GM23248 (cell line): ENCODE results near the gene BSCL2. TPM values are rescaled to one million over a fixed set of nuclear protein-coding genes. Genes with fewer than 3 reads are reported as not detected.
"Not testable (repeated sequence)": the region's sequence is repeated elsewhere in the genome, so short reads cannot be mapped to it uniquely, and the experiment has no call there.

ENCODE experiments used
- DNase-seq: peaks from one replicate; pipeline ENCODE4 v3.0.0-alpha.2; 2015
- H2AFZ ChIP-seq: fragments of 200-600 bp; sonication (generic); 2 replicates; pipeline ENCODE4 v1.6.1; 2016; ENCODE audit warnings: antibody characterized with exemption
- H3F3A ChIP-seq: fragments of 200-600 bp; sonication (generic); 2 replicates; pipeline ENCODE4 v1.6.1; 2016; ENCODE audit warnings: mild to moderate bottlenecking, antibody characterized with exemption, mixed run types; ENCODE audit not compliant: insufficient read depth
- H3K27ac ChIP-seq: fragments of 200-600 bp; sonication (generic); 2 replicates; pipeline ENCODE4 v1.5.1; 2016; ENCODE audit warnings: mild to moderate bottlenecking
- H3K27me3 ChIP-seq: fragments of 200-600 bp; sonication (generic); replicated peaks from 2 replicates; pipeline ENCODE4 v1.6.1; 2016; ENCODE audit warnings: mild to moderate bottlenecking; ENCODE audit not compliant: insufficient read depth
- H3K36me3 ChIP-seq: fragments of 200-600 bp; sonication (generic); 2 replicates; pipeline ENCODE4 v1.6.1; 2016; ENCODE audit warnings: low read depth, mild to moderate bottlenecking
- H3K4me1 ChIP-seq: fragments of 200-600 bp; sonication (generic); 2 replicates; pipeline ENCODE4 v1.6.1; 2016; ENCODE audit warnings: mild to moderate bottlenecking; ENCODE audit not compliant: insufficient read depth
- H3K4me2 ChIP-seq: fragments of 200-600 bp; sonication (generic); one replicate; pipeline ENCODE4 v1.6.1; 2016; ENCODE audit warnings: mild to moderate bottlenecking; ENCODE audit not compliant: unreplicated experiment
- H3K4me3 ChIP-seq: fragments of 200-600 bp; sonication (generic); 2 replicates; pipeline ENCODE4 v1.5.1; 2016; ENCODE audit warnings: mild to moderate bottlenecking
- H3K79me2 ChIP-seq: fragments of 200-600 bp; sonication (generic); 2 replicates; pipeline ENCODE4 v1.6.1; 2016; ENCODE audit warnings: mild to moderate bottlenecking; ENCODE audit not compliant: insufficient read depth
- H3K9ac ChIP-seq: fragments of 200-600 bp; sonication (generic); 2 replicates; pipeline ENCODE4 v1.6.1; 2016; ENCODE audit warnings: mild to moderate bottlenecking
- H3K9me2 ChIP-seq: fragments of 200-600 bp; sonication (generic); 2 replicates; pipeline ENCODE4 v1.6.1; 2016; ENCODE audit warnings: mixed run types, mild to moderate bottlenecking, moderate library complexity; ENCODE audit not compliant: insufficient read depth
- H3K9me3 ChIP-seq: fragments of 200-600 bp; sonication (generic); one replicate; pipeline ENCODE4 v1.6.1; 2017; ENCODE audit warnings: low read depth
- H4K20me1 ChIP-seq: fragments of 200-600 bp; sonication (generic); 2 replicates; pipeline ENCODE4 v1.6.0; 2016; ENCODE audit not compliant: insufficient read depth
- EZH2 ChIP-seq: fragments of 200-600 bp; sonication (generic); IDR thresholded peaks from 2 replicates; pipeline ENCODE4 v1.6.1; 2018; ENCODE audit warnings: antibody characterized with exemption, mild to moderate bottlenecking; ENCODE audit not compliant: insufficient read depth, poor library complexity, severe bottlenecking
- EZH2phosphoT487 ChIP-seq: fragments of 200-600 bp; sonication (generic); IDR thresholded peaks from 2 replicates; pipeline ENCODE4 v1.6.1; 2018; ENCODE audit warnings: antibody characterized with exemption, moderate library complexity, mild to moderate bottlenecking, low read depth; ENCODE audit not compliant: insufficient read depth
- WGBS, 2 experiments: methylation state at CpG; one replicate each; pipeline ENCODE4 v1.1.6; 2015 to 2017; ENCODE audit warnings: low lambda C conversion rate in 2 of 2, low coverage in 1 of 2; ENCODE audit errors: missing lambda C conversion rate in 2 of 2; 5-methylcytosine and 5-hydroxymethylcytosine counted together
- in situ Hi-C: fragments of 300-500 bp; cut with MboI; formaldehyde crosslinking; loops from 2 replicates; pipeline ENCODE4 v1.15.0; 2020
- polyA plus RNA-seq: library from polyadenylated mRNA; unstranded; fragments of >200 nt; fragmentation: Nextera tagmentation; extraction: Ambion mirVana; gene quantifications from 2 replicates; pipeline ENCODE4 v1.2.1, GENCODE V29; 2016
- total RNA-seq: library from RNA; depleted of rRNA; stranded (reverse); fragments of >200 nt; shearing (Covaris generic); gene quantifications from 2 replicates; pipeline ENCODE4 v1.2.3, GENCODE V29; 2014

BSCL2 gene
- total and polyA plus RNA-seq, 2 experiments from 2014 or later = 51.0 to 74.5 TPM

DNA sequence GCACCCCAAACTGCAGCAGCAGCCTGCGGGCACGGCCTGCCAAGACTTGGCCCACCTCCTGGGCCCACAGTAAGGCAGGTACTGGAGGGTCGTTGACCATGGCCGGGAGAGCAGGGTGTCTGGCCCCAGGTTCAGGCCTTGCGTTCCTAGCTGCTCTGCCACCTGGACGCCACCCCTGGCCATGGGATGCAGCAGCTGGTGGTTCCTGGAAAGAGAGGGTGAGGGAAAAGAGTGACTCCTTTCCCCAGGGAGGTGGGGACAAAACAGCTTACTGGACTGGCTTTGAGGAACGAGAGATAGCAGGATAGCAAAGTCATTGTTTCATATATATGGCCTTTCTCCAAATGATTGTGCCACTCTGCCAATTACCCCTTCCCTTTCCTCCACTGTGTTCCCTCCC is 1.8 kb downstream of the BSCL2 start:
- no peaks in the 10 kb centered on the region for H3K9me2 ChIP-seq
- no peaks in the 10 kb centered on the region for H3K27me3 ChIP-seq
- H3K27ac ChIP-seq = peak overlapping the region; percentile 87
- H3K4me2 ChIP-seq = peak overlapping the region; percentile 95
- in situ Hi-C loops = no loop called here
- H3K9me3 ChIP-seq = no peaks in the 10 kb centered on the region
- peaks cover 7% of the 10 kb centered on the region; the same call in 1 of the 2 replicates for H3K36me3 ChIP-seq
- peak overlapping the region; percentile 70 for H2AFZ ChIP-seq
- WGBS, 2 experiments = 36 to 61% methylated on average over 7 of the region's 7 CpGs
- no peak for TF ChIP-seq EZH2
- no peak for TF ChIP-seq EZH2phosphoT487
- peak overlapping the region; percentile 89 for H3K9ac ChIP-seq
- H4K20me1 ChIP-seq = no peaks in the 10 kb centered on the region
- H3K79me2 ChIP-seq = peaks cover 28% of the 10 kb centered on the region; the same call in 1 of the 2 replicates
- peaks cover 20% of the 10 kb centered on the region for H3F3A ChIP-seq
- peak overlapping the region; percentile 74 for H3K4me3 ChIP-seq
- H3K4me1 ChIP-seq = peaks cover 21% of the 10 kb centered on the region
- DNase-seq = peak; percentile 47

DNA sequence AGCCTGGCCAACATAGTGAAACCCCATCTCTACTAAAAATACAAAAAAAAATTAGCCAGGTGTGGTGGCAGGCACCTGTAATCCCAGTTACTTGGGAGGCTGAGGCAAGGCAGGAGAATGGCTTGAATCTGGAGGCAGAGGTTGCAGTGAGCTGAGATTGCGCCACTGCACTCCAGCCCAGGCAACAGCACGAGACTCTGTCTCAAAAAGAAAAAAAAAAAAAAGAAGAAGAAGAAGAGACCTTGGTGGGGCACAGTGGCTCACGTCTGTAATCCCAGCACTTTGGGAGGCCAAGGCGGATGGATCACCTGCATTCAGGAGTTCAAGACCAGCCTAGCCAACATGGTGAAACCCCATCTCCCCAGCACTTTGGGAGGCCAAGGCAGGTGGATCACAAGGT is 3.3 kb downstream of the BSCL2 start:
- Histone ChIP-seq H3F3A (peaks cover 13% of the 10 kb centered on the region; the same call in 1 of the 2 replicates), H3K79me2 (peaks cover 28% of the 10 kb centered on the region; the same call in 1 of the 2 replicates), H3K4me1 (peaks cover 16% of the 10 kb centered on the region)
- H3K4me3 ChIP-seq, in situ Hi-C loops, DNase-seq, H4K20me1 ChIP-seq, H3K36me3 ChIP-seq, H3K4me2 ChIP-seq, H3K9me3 ChIP-seq, H3K9ac ChIP-seq, H3K9me2 ChIP-seq, H2AFZ ChIP-seq, H3K27ac ChIP-seq, H3K27me3 ChIP-seq: not testable (repeated sequence)
- 93 to 98% methylated on average over 4 of the region's 4 CpGs for WGBS, 2 experiments

DNA sequence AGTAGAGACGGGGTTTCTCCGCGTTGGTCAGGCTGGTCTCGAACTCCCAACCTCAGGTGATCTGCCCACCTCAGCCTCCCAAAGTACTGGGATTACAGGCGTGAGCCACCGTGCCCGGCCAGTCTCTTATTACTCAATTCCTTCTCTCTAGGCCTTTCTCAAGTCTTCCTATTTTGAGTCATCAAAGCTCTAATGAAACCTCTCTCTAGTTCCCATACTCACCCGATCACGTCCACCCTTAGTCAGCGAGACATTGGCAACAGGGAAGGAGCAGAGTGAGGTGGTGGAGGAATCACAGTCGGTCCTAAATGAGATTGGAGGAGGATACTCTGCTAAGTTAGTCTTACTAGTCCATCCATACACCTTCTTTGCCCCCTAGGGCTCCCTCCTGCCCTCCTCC is 5.0 kb downstream of the BSCL2 start:
- H3K4me2 ChIP-seq = no peak overlapping the region
- no peak overlapping the region for H3K9ac ChIP-seq
- peaks cover 28% of the 10 kb centered on the region; the same call in 1 of the 2 replicates for H3K79me2 ChIP-seq
- 94 to 95% methylated on average over 11 of the region's 11 CpGs for WGBS, 2 experiments
- no peak overlapping the region for H2AFZ ChIP-seq
- no peak for DNase-seq
- H3K9me3 ChIP-seq = no peaks in the 10 kb centered on the region
- no peaks in the 10 kb centered on the region for H4K20me1 ChIP-seq
- peaks cover 12% of the 10 kb centered on the region for H3K4me1 ChIP-seq
- H3K4me3 ChIP-seq = no peak overlapping the region
- H3K36me3 ChIP-seq = 0 out of 2 replicates have a peak, but pooled peaks cover 9% of the 10 kb centered on the region
- no peak overlapping the region for H3K27ac ChIP-seq
- no peak for TF ChIP-seq EZH2
- no peak for TF ChIP-seq EZH2phosphoT487
- in situ Hi-C loops = no loop called here
- H3K9me2 ChIP-seq = no peaks in the 10 kb centered on the region
- peaks cover 13% of the 10 kb centered on the region; the same call in 1 of the 2 replicates for H3F3A ChIP-seq
- no peaks in the 10 kb centered on the region for H3K27me3 ChIP-seq

DNA sequence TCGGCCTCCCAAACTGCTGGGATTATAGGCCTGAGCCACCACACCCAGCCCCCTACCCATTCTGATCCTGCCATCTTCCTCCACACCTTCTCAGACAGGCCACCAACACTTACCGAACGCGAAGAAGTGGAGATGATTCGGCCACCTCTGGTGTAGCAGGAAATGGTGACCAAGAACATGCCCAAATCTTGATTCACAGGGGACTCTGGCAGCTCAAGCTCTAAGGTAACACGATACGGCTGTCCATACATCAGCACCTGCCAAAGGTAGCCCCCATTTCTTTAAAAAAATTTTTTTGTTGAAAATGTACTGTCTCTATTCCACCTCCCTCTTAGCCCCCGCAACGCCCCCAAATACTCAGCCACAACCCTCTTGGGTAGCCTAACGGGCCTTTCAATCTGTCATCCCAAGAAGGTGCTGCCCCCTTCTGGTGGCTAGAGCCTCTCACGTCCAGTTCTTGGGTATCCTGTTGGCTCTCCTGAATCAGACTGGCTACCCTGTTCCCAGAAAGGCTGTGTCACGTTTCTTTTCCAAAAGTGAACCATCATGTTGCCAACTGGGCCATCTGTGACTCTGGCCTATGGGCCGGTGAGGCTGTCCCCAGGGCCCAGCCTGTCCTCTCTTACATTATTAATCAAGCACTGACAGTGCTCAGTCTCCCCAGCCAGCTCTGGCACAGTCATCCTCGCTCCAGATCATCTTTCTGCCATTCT is 12.6 kb downstream of the BSCL2 start:
- no peak for TF ChIP-seq EZH2
- H3K36me3 ChIP-seq = peaks cover 8% of the 10 kb centered on the region; the same call in 1 of the 2 replicates
- 42 to 47% methylated on average over 14 of the region's 14 CpGs for WGBS, 2 experiments
- no peaks in the 10 kb centered on the region for H3K27me3 ChIP-seq
- H3K4me2 ChIP-seq = no peak overlapping the region
- H4K20me1 ChIP-seq = no peaks in the 10 kb centered on the region
- H2AFZ ChIP-seq = no peak overlapping the region
- in situ Hi-C loops = loop anchor here (25.0 kb wide), 1 partner anchor 307 kb away; no protein-coding TSS in a partner anchor
- H3K4me1 ChIP-seq = peaks cover 17% of the 10 kb centered on the region
- H3F3A ChIP-seq = peaks cover 19% of the 10 kb centered on the region; the same call in 1 of the 2 replicates
- H3K79me2 ChIP-seq = no peaks in the 10 kb centered on the region
- H3K4me3 ChIP-seq = no peak overlapping the region
- H3K27ac ChIP-seq = peak overlapping the region; percentile 32
- H3K9me3 ChIP-seq = no peaks in the 10 kb centered on the region
- H3K9me2 ChIP-seq = no peaks in the 10 kb centered on the region
- H3K9ac ChIP-seq = no peak overlapping the region; the same call in 1 of the 2 replicates
- peak; percentile 89 for DNase-seq

DNA sequence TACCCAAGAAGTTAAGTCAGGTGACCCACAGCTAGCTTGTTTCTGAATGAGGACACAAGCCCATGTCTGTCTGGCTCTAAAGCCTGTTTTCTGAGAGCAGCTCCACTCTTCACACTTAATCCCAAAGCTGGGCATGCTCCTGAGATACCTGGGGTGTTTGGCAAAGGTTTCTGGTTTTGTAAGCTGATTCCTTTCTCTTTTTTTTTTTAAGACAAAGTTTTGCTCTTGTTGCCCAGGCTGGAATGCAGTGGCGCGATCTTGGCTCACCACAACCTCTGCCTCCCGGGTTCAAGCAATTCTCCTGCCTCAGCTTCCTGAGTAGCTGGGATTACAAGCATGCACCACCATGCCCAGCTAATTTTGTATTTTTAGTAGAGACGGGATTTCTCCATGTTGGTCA is 13.6 kb downstream of the BSCL2 start:
- not testable (repeated sequence) for H3K9me3 ChIP-seq, DNase-seq, H3K9ac ChIP-seq, H3K27ac ChIP-seq, H3K27me3 ChIP-seq, H3K4me2 ChIP-seq, H3K79me2 ChIP-seq, H3K36me3 ChIP-seq, H4K20me1 ChIP-seq, H2AFZ ChIP-seq, H3K9me2 ChIP-seq, H3K4me3 ChIP-seq
- Histone ChIP-seq H3K4me1 (peaks cover 26% of the 10 kb centered on the region), H3F3A (peaks cover 23% of the 10 kb centered on the region; the same call in 1 of the 2 replicates)
- in situ Hi-C loops = loop anchor here (25.0 kb wide), 1 partner anchor 306 kb away; no protein-coding TSS in a partner anchor
- whole genome bisulfite sequencing, 2 experiments = 90 to 100% methylated on average over 1 to 4 of the region's 4 CpGs
